ENCODE data around the gene ABCA2. TPM values are rescaled to one million over a fixed set of nuclear protein-coding genes. Genes with fewer than 3 reads are reported as not detected.

ABCA2 gene
- total and polyA plus RNA-seq, 9 of the 15 experiments (the other 6 are each of a cell fraction or from before 2014, with no cell fraction given) = 0.69 to 16.3 (median 6.1) TPM; not detected in 2

GRCh38 chr9:137074657-137075274 is 46.7 kb upstream of the ABCA2 start (continued):
- TF ChIP-seq TSHZ1 (CRISPR knock-in tag; IDR thresholded peaks at IDR 0.05) (peak; percentile 98), CAMTA2 (CRISPR knock-in tag; conservative IDR thresholded peaks at IDR 0.05) (peak; percentile 97), IRF1 (CRISPR knock-in tag; IDR thresholded peaks at IDR 0.05; ENCODE audit: borderline replicate concordance) (no peak), ZNF280B (CRISPR knock-in tag; IDR thresholded peaks at IDR 0.05) (peak; percentile 58; the same call in 1 of the 2 replicates), MTF1 (CRISPR knock-in tag; IDR thresholded peaks at IDR 0.05; ENCODE audit: borderline replicate concordance) (peak; percentile 96), ZBTB43 (CRISPR knock-in tag; IDR thresholded peaks at IDR 0.05) (no peak), ZNF174 (CRISPR knock-in tag; IDR thresholded peaks at IDR 0.05) (peak; percentile 96; the same call in 1 of the 2 replicates), RBM22 (IDR thresholded peaks at IDR 0.05; ENCODE audit: low read depth, low read length, poor library complexity, severe bottlenecking) (no peak), ZNF668 (CRISPR knock-in tag; IDR thresholded peaks at IDR 0.05) (peak; percentile 98), TEAD1 (CRISPR knock-in tag; IDR thresholded peaks at IDR 0.05) (peak in 1 of 2 experiments; percentile 99; a peak in 2 of 4 replicates), GTF2E2 (tag; IDR thresholded peaks at IDR 0.05) (peak; percentile 81), PKNOX1 (IDR thresholded peaks at IDR 0.05) (no peak), CSDE1 (IDR thresholded peaks at IDR 0.05) (no peak), DEAF1 (CRISPR knock-in tag; IDR thresholded peaks at IDR 0.05) (peak; percentile 91), HDAC8 (tag; IDR thresholded peaks at IDR 0.05) (peak; percentile 100), NCOA6 (IDR thresholded peaks at IDR 0.05) (no peak)
